HG02840 (cell line): ENCODE data around the gene AIM2.
"Not testable (repeated sequence)": the region's sequence is repeated elsewhere in the genome, so short reads cannot be mapped to it uniquely, and the experiment has no call there.

ENCODE experiments used
- ATAC-seq: cut with Tn5 transposase; IDR thresholded peaks from one replicate; pipeline ENCODE4 v1.9.1; 2021; ENCODE audit warnings: mild to moderate bottlenecking, moderate library complexity, moderate number of reproducible peaks; ENCODE audit not compliant: unreplicated experiment, low FRiP score

AIM2 gene

DNA sequence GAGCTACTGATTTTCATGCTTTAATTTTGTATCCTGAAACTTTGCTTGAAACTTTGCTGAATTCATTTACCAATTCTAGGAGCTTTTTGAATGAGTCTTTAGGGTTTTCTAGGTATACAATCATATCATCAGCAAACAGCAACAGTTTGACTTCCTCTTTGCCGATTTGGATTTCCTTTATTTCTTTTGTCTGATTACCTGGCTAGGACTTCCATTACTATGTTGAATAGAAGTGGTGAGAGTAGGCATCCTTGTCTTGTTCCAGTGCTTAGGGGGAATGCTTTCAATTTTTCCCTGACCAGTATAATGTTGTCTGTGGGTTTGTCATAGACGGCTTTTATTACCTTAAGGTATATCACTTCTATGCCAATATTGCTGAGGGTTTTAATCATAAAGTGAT is 49.7 kb downstream of the AIM2 start:
- not testable (repeated sequence) for ATAC-seq

DNA sequence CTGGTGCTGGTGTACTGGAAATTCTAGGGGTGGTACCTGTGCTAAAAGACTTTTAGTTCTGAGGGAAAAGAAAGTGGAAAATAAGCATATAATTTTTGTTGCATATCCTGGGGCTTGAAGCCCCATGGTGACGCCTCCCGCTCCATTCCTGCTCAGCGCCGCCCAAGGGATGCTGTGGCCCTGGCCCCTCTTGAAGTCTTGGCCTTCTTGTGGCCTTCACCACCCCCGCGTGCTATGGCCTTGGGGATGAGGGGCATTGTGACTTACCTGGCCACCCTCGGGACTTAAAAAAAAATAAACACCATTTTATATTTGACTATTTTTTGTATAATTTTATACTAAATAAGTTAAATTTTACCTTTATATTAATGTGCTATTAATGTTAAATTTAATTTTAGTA is 51.5 kb downstream of the AIM2 start:
- no peak for ATAC-seq

DNA sequence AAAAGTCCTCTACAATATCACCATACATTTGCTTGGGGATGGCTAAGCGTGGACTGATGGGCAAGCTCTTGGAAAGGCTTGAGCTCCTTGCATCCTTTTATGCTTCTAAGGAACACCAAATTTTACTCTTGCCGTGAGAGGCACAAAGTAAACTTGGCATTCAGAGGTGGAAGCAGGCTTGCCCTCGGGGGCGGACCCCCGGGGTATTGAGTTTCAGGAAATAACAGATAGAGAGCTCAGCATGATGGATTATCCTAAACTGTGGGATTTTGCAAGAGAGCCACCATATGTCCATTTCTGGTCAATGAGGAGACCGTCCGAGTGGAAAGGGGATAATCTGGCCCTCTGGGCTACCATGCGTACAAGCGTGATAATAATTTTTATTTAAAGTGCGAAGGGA is 52.8 kb downstream of the AIM2 start:
- no peak for ATAC-seq

DNA sequence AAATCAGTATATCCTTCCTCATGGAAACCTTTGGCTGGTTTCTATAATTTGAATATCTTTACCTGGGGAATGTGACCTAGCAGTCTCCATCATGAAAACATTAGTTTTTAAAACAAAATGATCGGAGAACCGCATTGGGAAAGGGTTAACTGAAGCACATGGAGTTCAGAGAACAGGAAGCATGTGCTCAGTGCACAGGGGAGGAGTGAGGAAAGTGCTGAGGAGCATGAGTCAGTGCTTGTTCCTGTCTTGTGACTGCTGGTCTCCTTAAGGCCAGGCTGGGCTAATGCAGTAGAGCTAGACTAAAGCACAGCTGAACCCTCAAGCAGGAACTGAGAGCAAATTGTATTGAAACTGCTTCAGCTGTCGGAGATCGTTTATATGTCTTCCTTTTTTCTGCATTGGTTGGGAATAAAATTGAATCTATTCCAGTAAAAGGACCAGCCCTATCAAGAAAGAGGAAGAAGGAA is 61.1 kb downstream of the AIM2 start:
- peak; percentile 95 for ATAC-seq

DNA sequence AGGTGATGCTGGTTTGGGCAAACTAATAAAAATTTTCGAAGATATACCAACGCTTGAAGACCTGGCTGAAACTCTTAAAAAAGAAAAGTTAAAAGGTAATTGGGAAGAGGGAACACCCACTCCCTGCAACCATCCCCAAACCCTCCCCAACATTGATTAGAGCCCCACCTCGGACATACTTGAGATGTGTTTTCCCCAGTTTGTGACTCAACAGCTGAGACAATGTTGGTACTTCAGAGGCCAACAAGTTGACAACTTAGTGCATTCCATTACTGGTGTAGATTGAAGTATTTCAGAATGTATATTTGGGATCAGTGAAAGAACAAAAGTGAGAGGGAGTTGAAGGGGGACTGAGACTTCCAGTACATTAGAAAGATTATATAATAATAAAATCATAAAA is 61.7 kb downstream of the AIM2 start:
- ATAC-seq = no peak

DNA sequence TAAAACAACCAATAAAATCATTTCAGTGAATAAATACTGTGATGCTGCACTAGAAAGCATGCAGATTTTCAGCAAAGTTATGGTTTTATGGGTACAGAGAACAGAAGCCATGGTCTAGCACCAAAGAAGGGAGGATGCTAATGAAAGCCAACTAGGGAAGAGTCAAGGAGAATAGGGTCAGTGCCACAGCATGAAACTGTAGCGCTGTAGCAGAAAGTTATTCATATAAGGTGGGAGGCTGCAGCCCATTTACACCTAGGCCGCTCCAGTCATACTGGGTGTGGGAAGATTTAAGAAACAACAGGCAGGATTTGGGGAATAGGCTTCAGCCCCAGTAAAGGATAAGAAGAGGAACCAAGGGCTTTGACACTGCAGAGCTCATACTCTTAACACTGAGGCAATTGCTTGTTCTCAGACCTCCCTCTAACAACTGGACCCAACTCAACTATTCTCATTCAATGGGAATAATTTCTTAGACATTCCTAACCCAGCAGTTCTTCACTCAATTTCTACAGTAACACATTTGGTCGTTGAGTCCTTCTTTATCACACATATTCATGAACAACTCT is 62.5 kb downstream of the AIM2 start:
- ATAC-seq = no peak

DNA sequence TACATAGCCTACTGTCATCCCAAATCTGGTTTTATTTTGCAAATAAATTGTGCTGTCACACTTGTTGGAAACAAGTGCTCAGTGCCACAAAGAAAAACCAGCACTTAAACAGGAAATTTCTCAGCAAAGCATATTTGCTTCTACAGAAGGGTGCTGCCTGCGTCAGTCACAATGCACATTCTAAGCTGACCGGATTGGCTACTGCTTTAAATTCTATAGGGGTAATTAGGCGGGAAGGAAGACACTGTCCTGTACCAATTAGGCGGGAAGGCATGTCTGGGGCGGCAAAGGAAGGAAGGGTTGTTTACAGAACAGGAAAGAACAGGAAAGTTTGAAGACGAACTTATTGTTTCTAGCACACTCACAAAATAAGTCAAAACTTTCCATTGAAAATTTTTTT is 64.1 kb downstream of the AIM2 start:
- ATAC-seq = no peak
